Limb (tissue), 2 donors: ENCODE results near the gene PROC.

Experiments
- DNase-seq, 2 donors: peaks; one replicate each; pipeline ENCODE4 v3.0.0-alpha.2; 2016; ENCODE audit errors: extremely low spot score in 2 of 2

Gene PROC

DNA sequence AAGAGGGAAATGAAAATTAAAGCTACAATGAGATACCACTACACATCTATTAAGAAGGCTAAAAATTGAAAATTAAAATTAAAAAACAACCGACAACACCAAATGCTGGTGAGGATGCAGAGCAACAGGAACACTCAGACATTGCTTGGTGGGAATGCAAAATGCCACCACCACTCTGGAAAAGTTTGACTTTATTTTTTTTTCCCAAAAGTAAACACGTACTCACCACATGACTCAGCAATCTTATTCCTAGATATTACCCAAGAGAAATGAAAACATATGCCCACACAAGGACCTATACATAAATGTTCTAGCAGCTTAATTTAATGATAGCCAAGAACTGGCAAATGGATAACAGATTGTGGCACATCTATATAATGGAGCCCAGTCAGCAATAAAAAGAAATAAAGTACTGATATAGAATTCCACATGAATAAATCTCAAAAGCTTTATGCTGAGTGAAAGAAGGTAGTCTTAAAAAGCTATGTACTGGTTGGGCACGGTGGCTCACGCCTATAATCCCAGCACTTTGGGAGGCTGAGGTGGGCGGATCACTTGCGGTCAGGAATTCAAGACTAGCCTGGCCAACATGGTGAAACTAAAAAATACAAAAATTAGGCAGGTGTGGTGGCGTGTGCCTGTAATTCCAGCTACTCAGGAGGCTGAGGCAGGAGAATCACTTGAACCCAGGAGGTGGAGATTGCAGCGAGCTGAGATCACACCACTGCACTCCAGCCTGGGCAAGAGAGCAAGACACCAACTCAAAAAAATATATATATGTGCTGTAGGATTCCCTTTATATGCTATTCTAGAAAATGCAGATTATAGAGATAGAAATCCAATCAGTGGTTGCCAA lies 4.2 kb upstream of the PROC start:
- DNase-seq, result no peak

DNA sequence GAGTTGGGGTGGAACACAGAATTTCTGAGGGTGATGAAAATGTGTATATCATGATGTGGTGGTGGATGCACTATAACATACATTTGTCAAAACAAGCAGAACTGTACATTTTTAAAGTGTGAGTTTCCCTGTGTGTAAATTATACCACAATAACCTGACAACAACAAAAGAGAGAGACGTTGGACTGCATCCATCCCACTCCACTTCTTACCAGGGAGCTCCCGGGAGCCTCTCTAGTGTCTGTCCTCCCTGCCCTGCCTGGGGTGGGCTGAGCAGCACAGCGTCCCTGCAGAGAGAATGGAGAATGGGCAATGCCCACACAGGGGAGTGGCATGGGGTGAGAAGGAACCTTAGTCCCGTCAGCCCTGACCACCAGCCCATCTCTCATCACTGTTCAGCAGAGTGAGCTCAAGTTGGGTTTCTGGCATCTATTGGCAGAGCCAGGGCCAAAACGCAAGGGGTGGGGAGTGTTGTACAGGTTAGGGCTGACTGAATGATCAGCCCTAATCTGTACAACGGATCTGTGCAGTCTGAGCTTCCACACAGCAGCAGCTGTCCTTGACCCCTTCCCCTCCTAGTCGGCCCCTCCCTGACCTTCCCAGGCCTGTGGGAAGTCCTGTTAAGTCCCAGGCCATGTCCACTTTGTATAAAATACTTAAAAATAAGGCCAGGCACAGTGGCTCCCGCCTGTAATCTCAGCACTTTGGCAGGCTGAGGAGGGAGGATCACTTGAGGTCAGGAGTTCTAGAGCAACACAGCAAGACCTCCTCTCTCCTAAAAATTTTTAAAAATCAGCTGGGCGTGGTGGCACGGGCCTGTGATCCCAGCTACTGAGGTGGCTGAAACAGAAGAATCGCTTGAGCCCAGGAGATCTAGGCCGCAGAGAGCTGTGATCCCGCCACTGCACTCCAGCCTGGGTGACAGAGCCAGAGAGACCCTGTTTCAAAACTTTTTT lies 3.3 kb upstream of the PROC start:
- DNase-seq, result no peak

DNA sequence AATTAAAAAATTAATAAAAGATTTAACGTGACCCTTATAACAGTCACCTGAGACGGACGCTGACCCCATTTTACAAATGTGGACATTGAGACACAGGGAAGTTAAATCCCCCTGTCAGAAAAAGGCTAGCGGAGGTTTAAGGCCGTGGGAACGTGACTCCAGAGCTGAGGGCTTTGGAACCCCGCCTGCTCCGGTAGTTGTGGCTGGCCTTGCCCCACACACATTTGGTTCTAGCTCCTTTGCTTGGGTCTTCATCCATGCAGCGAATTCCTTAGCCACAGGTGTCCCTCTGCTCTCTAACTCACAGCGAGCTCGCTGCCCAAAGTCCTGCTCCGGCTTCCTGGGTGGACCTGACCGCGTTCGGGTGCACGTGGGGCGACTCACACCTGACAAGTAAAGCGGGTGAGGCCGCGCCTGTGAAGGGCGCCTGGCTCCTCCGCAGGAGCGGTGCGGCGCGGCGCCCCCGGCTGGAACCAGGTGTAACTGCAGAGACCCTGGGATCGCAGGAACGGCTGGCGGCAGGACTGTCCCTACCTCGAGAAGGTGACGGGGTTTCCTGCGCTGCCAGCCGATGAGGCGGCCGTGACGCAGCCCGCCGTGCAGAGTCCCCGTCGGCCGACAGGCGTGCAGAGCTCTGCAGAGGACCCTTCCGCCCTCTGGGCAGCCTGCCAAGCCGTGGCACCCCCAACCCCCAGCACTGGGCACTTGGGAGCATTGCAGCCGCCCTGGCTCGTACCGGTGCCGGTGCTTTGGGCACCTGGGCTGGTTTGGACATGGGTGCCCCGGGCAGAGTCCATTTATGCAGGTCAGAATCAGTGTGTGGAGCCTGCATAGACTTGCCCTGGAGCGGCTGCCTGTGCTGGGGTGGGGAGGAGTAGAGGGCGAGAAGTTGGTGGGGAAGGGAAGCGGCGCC lies 2.4 kb upstream of the PROC start:
- DNase-seq, result peak in 1 of 2 donors; percentile 71

DNA sequence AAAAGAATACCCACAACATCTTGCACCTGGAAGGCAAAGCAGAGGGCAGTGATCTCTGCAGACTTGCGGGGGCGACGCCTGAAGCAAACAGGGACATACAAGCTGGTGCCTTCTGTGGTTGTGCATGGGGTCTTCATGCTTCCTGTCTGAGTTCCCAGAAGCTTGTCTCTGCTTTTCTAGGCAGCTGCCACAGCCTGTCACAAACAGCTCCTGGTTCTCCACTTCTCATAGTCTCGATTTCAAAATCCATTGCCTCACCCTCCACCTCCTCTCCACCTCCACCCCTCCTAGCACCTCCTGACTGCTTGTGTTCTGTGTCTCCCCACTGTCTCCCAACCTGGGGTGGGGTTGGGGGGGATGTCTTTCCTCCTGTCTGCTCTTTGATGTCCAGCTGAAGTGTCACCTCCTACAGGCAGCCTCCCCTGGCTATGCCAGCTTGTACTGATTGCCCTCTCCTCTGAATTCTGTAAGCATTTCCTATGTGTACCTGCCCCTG lies 1.7 kb upstream of the PROC start:
- peak in 1 of 2 donors; percentile 27 for DNase-seq

DNA sequence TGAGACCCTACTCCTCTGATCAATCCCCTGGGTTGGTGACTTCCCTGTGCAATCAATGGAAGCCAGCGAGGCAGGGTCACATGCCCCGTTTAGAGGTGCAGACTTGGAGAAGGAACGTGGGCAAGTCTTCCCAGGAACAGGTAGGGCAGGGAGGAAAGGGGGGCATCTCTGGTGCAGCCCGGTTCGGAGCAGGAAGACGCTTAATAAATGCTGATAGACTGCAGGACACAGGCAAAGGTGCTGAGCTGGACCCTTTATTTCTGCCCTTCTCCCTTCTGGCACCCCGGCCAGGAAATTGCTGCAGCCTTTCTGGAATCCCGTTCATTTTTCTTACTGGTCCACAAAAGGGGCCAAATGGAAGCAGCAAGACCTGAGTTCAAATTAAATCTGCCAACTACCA lies 821 bp upstream of the PROC start:
- no peak for DNase-seq

DNA sequence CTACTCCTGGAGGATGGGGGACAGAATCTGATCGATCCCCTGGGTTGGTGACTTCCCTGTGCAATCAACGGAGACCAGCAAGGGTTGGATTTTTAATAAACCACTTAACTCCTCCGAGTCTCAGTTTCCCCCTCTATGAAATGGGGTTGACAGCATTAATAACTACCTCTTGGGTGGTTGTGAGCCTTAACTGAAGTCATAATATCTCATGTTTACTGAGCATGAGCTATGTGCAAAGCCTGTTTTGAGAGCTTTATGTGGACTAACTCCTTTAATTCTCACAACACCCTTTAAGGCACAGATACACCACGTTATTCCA lies 844 bp downstream of the PROC start:
- DNase-seq, result no peak

DNA sequence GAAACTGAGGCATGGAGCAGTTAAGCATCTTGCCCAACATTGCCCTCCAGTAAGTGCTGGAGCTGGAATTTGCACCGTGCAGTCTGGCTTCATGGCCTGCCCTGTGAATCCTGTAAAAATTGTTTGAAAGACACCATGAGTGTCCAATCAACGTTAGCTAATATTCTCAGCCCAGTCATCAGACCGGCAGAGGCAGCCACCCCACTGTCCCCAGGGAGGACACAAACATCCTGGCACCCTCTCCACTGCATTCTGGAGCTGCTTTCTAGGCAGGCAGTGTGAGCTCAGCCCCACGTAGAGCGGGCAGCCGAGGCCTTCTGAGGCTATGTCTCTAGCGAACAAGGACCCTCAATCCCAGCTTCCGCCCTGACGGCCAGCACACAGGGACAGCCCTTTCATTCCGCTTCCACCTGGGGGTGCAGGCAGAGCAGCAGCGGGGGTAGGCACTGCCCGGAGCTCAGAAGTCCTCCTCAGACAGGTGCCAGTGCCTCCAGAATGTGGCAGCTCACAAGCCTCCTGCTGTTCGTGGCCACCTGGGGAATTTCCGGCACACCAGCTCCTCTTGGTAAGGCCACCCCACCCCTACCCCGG lies 1.3 kb downstream of the PROC start:
- no peak for DNase-seq

DNA sequence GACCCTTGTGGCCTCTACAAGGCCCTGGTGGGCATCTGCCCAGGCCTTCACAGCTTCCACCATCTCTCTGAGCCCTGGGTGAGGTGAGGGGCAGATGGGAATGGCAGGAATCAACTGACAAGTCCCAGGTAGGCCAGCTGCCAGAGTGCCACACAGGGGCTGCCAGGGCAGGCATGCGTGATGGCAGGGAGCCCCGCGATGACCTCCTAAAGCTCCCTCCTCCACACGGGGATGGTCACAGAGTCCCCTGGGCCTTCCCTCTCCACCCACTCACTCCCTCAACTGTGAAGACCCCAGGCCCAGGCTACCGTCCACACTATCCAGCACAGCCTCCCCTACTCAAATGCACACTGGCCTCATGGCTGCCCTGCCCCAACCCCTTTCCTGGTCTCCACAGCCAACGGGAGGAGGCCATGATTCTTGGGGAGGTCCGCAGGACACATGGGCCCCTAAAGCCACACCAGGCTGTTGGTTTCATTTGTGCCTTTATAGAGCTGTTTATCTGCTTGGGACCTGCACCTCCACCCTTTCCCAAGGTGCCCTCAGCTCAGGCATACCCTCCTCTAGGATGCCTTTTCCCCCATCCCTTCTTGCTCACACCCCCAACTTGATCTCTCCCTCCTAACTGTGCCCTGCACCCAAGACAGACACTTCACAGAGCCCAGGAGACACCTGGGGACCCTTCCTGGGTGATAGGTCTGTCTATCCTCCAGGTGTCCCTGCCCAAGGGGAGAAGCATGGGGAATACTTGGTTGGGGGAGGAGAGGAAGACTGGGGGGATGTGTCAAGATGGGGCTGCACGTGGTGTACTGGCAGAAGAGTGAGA lies 2.0 kb downstream of the PROC start:
- DNase-seq, result no peak

DNA sequence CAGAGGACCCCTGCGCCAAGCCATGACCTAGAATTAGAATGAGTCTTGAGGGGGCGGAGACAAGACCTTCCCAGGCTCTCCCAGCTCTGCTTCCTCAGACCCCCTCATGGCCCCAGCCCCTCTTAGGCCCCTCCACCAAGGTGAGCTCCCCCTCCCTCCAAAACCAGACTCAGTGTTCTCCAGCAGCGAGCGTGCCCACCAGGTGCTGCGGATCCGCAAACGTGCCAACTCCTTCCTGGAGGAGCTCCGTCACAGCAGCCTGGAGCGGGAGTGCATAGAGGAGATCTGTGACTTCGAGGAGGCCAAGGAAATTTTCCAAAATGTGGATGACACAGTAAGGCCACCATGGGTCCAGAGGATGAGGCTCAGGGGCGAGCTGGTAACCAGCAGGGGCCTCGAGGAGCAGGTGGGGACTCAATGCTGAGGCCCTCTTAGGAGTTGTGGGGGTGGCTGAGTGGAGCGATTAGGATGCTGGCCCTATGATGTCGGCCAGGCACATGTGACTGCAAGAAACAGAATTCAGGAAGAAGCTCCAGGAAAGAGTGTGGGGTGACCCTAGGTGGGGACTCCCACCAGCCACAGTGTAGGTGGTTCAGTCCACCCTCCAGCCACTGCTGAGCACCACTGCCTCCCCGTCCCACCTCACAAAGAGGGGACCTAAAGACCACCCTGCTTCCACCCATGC lies 3.0 kb downstream of the PROC start:
- DNase-seq, result no peak

DNA sequence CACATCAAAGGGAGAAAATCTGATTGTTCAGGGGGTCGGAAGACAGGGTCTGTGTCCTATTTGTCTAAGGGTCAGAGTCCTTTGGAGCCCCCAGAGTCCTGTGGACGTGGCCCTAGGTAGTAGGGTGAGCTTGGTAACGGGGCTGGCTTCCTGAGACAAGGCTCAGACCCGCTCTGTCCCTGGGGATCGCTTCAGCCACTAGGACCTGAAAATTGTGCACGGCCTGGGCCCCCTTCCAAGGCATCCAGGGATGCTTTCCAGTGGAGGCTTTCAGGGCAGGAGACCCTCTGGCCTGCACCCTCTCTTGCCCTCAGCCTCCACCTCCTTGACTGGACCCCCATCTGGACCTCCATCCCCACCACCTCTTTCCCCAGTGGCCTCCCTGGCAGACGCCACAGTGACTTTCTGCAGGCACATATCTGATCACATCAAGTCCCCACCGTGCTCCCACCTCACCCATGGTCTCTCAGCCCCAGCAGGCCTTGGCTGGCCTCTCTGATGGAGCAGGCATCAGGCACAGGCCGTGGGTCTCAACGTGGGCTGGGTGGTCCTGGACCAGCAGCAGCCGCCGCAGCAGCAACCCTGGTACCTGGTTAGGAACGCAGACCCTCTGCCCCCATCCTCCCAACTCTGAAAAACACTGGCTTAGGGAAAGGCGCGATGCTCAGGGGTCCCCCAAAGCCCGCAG lies 3.8 kb downstream of the PROC start:
- no peak for DNase-seq

DNA sequence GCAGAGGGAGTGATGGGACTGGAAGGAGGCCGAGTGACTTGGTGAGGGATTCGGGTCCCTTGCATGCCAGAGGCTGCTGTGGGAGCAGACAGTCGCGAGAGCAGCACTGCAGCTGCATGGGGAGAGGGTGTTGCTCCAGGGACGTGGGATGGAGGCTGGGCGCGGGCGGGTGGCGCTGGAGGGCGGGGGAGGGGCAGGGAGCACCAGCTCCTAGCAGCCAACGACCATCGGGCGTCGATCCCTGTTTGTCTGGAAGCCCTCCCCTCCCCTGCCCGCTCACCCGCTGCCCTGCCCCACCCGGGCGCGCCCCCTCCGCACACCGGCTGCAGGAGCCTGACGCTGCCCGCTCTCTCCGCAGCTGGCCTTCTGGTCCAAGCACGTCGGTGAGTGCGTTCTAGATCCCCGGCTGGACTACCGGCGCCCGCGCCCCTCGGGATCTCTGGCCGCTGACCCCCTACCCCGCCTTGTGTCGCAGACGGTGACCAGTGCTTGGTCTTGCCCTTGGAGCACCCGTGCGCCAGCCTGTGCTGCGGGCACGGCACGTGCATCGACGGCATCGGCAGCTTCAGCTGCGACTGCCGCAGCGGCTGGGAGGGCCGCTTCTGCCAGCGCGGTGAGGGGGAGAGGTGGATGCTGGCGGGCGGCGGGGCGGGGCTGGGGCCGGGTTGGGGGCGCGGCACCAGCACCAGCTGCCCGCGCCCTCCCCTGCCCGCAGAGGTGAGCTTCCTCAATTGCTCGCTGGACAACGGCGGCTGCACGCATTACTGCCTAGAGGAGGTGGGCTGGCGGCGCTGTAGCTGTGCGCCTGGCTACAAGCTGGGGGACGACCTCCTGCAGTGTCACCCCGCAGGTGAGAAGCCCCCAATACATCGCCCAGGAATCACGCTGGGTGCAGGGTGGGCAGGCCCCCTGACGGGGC lies 4.6 kb downstream of the PROC start:
- DNase-seq, result peak in 1 of 2 donors; percentile 54

DNA sequence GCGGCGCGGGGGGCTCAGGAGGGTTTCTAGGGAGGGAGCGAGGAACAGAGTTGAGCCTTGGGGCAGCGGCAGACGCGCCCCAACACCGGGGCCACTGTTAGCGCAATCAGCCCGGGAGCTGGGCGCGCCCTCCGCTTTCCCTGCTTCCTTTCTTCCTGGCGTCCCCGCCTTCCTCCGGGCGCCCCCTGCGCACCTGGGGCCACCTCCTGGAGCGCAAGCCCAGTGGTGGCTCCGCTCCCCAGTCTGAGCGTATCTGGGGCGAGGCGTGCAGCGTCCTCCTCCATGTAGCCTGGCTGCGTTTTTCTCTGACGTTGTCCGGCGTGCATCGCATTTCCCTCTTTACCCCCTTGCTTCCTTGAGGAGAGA lies 5.2 kb downstream of the PROC start:
- DNase-seq, result no peak

DNA sequence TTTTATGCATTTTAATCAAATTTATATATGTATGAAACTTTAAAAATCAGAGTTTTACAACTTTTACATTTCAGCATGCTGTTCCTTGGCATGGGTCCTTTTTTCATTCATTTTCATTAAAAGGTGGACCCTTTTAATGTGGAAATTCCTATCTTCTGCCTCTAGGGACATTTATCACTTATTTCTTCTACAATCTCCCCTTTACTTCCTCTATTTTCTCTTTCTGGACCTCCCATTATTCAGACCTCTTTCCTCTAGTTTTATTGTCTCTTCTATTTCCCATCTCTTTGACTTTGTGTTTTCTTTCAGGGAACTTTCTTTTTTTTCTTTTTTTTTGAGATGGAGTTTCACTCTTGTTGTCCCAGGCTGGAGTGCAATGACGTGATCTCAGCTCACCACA lies 5.7 kb downstream of the PROC start:
- no peak for DNase-seq

DNA sequence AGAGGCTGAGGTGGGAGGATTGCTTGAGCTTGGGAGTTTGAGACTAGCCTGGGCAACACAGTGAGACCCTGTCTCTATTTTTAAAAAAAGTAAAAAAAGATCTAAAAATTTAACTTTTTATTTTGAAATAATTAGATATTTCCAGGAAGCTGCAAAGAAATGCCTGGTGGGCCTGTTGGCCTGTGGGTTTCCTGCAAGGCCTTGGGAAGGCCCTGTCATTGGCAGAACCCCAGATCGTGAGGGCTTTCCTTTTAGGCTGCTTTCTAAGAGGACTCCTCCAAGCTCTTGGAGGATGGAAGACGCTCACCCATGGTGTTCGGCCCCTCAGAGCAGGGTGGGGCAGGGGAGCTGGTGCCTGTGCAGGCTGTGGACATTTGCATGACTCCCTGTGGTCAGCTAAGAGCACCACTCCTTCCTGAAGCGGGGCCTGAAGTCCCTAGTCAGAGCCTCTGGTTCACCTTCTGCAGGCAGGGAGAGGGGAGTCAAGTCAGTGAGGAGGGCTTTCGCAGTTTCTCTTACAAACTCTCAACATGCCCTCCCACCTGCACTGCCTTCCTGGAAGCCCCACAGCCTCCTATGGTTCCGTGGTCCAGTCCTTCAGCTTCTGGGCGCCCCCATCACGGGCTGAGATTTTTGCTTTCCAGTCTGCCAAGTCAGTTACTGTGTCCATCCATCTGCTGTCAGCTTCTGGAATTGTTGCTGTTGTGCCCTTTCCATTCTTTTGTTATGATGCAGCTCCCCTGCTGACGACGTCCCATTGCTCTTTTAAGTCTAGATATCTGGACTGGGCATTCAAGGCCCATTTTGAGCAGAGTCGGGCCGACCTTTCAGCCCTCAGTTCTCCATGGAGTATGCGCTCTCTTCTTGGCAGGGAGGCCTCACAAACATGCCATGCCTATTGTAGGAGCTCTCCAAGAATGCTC lies 6.6 kb downstream of the PROC start:
- DNase-seq, result no peak

DNA sequence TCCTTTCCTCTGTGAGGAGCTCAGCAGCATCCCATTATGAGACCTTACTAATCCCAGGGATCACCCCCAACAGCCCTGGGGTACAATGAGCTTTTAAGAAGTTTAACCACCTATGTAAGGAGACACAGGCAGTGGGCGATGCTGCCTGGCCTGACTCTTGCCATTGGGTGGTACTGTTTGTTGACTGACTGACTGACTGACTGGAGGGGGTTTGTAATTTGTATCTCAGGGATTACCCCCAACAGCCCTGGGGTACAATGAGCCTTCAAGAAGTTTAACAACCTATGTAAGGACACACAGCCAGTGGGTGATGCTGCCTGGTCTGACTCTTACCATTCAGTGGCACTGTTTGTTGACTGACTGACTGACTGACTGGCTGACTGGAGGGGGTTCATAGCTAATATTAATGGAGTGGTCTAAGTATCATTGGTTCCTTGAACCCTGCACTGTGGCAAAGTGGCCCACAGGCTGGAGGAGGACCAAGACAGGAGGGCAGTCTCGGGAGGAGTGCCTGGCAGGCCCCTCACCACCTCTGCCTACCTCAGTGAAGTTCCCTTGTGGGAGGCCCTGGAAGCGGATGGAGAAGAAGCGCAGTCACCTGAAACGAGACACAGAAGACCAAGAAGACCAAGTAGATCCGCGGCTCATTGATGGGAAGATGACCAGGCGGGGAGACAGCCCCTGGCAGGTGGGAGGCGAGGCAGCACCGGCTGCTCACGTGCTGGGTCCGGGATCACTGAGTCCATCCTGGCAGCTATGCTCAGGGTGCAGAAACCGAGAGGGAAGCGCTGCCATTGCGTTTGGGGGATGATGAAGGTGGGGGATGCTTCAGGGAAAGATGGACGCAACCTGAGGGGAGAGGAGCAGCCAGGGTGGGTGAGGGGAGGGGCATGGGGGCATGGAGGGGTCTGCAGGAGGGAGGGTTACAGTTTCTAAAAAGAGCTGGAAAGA lies 7.6 kb downstream of the PROC start:
- no peak for DNase-seq
